WI38 (cell line): ENCODE results near the gene NOP16.

ENCODE experiments used
- H3K4me3 ChIP-seq: 2 replicates; pipeline ENCODE4 v1.5.1; 2011; ENCODE audit warnings: low read depth, mild to moderate bottlenecking, control low read depth, low read length
- CTCF ChIP-seq: IDR thresholded peaks from 2 replicates; pipeline ENCODE4 v1.5.1; 2012; ENCODE audit warnings: low read depth, mild to moderate bottlenecking, control low read depth, low read length

Gene NOP16

GRCh38 chr5:176384991-176385390 lies 3.4 kb downstream of the NOP16 start:
- no peak overlapping the region for H3K4me3 ChIP-seq
- TF ChIP-seq CTCF = no peak

GRCh38 chr5:176384366-176384930 lies 4.0 kb downstream of the NOP16 start:
- no peak overlapping the region for H3K4me3 ChIP-seq
- TF ChIP-seq CTCF = no peak

GRCh38 chr5:176383961-176384360 lies 4.4 kb downstream of the NOP16 start:
- H3K4me3 ChIP-seq = no peak overlapping the region
- no peak for TF ChIP-seq CTCF

GRCh38 chr5:176383248-176383905 lies 5.0 kb downstream of the NOP16 start:
- no peak overlapping the region for H3K4me3 ChIP-seq
- TF ChIP-seq CTCF = no peak

- H3K4me3 ChIP-seq = no peak overlapping the region
- no peak for TF ChIP-seq CTCF
These were observed 5.7 kb downstream of the NOP16 start for GRCh38 chr5:176382721-176383120.

GRCh38 chr5:176381979-176382378 lies 6.4 kb downstream of the NOP16 start:
- H3K4me3 ChIP-seq = no peak overlapping the region
- TF ChIP-seq CTCF = no peak

- no peak overlapping the region for H3K4me3 ChIP-seq
- no peak for TF ChIP-seq CTCF
These were observed 7.0 kb downstream of the NOP16 start for GRCh38 chr5:176381423-176381822.
